ENCODE results near the gene CLTB.

Gene CLTB

GRCh38 chr5:176381979-176382378 is 34.4 kb downstream of the CLTB start:
- DNase-seq, result no peak

DNA sequence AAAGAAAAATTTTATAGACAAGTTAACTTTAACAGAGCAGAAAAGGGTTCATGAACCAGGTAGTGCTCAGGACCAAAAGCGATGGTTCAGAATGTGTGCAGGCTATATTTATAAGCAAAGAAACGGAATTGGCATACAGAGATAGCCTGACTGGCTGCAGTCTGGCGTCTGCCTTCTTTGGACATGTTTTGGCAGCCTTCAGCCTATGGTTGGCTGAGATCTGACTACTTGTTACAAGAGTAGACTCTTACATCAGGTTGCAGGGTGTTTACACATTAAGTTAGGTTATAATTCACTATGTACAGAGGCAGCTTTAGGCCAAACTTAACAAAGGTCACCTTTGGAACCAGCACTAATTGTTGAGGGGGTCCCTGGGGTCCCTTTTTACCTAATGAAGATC is 34.9 kb downstream of the CLTB start:
- DNase-seq, result no peak

DNA sequence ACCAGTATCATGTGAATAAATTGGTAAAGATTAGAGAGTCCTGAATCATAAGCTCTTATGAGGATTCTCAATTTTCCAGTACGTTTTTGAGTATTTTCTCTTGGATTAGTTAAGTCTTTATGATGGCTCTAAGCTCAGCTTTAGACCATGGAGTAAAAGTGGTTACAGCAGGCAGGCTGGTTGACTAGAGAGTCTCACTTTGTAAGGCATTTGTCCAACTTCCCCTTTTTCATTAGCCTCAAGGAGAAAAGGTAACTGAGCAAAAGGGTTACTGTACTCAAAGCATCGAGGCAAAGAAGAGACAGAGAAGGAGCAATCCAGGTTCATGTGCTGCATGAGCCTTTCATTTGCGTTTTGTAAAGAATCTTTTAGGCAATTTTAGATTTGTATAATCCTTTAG is 36.5 kb downstream of the CLTB start:
- no peak for DNase-seq

- DNase-seq, result no peak
Observed at GRCh38 chr5:176373100-176373818, 43.1 kb downstream of the CLTB start.

- peak in 1 of 2 donors; percentile 50 for DNase-seq
Observed at GRCh38 chr5:176371621-176372539, 44.5 kb downstream of the CLTB start.

DNA sequence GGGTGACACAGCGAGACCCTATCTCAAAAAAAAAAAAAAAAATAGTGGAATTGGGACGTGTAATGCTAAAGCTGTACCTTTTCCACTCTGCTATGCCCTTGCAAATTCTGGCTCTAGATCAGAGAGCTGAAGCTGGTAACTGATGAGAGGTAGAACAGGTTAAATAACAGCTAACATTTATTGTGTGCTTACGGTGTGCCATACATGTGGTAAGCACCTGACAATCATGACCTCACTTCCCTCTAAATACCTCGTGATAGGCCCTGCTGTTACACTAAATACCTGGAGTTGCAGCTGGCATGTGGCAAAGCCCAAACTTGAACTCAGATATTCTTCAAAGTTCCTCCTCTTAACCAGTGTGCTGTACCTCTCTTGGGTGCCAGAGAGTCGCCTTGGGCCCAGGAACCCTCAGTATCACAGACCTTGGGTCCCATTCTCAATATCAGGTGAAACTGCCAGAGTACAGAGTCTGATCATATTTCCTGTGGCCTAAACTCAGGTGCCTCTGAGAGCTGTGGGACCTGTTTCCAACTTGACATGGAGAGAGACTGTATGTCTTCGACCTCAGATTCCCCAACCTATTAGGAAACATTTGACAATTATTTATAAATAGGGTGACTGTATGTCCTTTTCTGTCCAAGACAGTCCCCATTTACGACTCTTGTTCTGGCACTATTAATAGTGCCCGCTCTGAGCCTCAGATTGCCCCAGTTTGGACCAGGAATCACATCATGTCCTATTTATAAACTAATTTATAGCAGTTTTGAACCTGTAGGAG is 46.2 kb downstream of the CLTB start:
- DNase-seq, result no peak

GRCh38 chr5:176368726-176369125 is 47.6 kb downstream of the CLTB start:
- no peak for DNase-seq

DNA sequence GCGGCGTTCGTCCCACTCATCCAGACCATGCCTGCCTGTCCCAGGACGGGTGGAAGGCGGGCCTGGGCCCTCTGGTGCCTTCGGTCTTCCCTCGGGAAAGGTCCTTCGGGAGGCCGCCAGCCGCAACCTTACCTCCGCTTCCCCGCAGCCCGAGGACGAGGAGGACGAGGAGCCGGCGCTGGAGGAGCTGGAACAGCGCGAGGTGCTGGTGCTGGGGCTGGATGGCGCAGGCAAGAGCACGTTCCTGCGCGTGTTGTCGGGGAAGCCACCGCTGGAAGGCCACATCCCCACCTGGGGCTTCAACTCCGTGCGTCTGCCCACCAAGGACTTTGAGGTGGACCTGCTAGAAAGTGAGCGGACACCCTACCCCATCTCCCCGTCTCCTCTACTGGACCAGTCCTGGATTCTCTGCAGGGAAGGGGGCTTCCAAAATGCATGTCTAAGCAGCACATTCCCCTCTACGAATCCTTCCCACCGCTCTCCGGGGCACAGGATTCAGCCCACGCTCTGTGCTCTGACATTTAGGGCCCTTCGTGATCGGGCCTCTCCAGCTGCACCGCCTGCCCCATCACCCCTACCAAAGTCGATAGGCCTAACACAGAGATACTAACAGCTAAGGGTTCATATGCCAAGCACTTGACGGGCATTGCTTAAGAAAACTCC is 50.0 kb downstream of the CLTB start:
- no peak for DNase-seq

- DNase-seq, result peak; percentile 47 to 60
Observed at GRCh38 chr5:176365351-176366231, 50.7 kb downstream of the CLTB start, which contains the start of gene ARL10. TSS of gene ARL10 (plus strand) at chr5:176365487. CDS start at chr5:176365564, 77 bp downstream.

GRCh38 chr5:176364765-176365350 is 51.5 kb downstream of the CLTB start:
- no peak for DNase-seq

- no peak for DNase-seq
Observed at GRCh38 chr5:176362233-176362490, 54.2 kb downstream of the CLTB start.

DNA sequence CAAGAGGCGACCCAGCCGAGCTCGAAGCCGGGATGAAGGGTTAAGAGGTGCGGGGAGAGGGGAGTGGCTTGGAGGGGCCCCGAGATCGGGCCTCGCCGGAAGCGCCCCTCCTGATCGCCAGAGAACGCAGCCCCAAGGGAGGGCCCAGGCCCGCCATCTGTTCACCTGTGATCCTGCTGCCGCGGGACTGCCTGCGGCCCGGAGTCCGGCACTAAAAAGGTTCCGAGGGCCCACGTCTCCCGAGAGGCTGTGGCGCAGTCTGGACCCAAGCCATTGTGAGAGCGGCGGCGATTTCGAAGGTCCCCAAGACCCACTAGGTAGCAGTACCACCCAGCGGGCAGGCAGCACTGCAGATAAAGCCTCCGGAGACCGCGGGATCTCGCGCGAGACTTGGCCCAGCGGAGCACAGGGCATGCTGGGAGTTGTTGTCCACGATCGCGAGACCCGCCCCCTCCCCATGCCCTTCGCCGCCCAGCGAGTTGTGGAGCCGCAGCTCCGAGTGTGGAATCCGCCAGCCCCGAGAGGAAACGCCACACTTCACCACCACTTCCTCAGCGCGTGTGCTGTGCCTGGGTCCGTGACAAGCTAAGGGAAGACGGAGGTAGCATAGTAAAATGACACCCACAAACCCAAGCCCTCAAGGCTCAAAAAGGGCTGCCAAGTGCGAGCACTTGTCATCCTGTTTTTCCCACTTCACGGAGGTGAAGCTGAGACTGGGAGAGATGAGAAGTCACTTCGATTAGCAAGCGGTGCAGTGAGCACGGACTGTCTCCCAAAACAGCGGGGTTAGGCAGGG is 54.7 kb downstream of the CLTB start, which contains the start of gene KIAA1191:
TSS of gene KIAA1191 (minus strand) at position 328 of the 796 bp plus-strand sequence. CDS start 2,256 bp downstream, outside the sequence.
- DNase-seq, result peak; percentile 96

DNA sequence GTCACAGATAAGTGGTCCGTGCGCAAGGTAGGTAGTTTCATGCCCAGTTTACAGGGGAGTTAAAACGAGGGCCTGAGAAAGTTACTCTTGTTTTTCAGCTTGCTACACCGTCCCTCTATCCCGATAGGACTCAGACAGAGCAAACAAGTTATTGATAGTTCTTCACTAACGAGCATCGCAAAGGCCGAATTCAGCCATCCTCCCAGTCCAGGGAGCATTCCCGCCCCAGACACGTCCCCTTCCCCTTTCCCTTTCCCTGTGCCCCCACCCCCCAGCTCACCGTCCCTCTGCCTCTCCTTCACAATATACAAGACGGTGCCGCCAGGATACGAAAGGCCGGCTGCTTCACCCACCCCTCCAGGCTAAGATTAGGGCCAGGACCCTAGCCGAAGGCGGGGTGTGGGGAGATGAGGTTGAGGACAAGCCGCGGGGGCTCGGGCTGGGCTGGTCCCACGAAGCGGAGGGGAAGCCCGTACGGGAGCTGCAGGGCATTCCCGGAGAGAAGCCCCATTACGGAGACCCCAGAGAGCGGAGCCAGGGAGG is 55.4 kb downstream of the CLTB start:
- peak in 1 of 2 donors; percentile 2 for DNase-seq

GRCh38 chr5:176359658-176360057 is 56.7 kb downstream of the CLTB start:
- DNase-seq, result no peak

GRCh38 chr5:176356179-176356566 is 60.2 kb downstream of the CLTB start:
- DNase-seq, result no peak

GRCh38 chr5:176355400-176356178 is 60.8 kb downstream of the CLTB start:
- DNase-seq, result no peak

GRCh38 chr5:176353533-176353932 is 62.8 kb downstream of the CLTB start:
- no peak for DNase-seq

DNA sequence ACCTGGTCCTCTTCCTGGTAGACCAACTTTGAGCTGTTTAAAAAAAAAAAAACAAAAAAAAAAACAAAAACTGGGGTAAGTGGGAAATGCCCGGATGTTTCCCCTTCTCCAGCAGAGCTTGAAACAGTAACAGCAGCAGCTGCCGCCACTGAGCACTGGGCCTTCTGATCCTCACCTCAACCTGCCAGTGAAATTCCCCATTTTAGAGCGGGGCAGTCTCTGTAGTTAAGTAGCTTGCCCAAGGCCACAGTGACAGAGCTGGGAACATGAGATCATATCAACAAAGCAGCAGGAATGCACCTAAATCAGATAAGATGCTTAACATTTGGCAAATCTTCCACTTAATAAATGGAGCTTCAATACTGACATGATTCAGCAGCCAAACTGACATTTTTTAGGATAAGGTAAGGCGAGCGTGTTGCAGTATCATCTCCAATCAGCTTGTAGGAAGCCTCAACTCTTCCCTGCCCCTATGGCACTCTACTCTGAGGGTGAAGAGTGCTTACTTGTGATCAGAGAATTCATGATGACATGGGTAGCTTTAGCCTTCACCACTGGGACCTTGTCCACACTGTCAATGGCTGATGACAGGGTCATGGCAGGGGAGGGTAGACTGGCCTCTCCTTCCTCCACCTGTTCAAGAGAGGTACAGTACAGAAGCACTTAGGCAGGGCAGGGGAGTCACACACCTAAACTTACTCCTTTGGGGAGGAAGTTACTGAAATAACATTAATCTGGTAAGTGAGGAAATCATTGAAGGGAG is 64.0 kb downstream of the CLTB start:
- no peak for DNase-seq
